Duodenal mucosa (tissue), 2 donors: ENCODE results near the gene EIF1B.

Experiments
- H3K27ac ChIP-seq: one replicate; pipeline ENCODE4 v1.7.0; 2013; ENCODE audit warnings: low read depth, low read length
- H3K27me3 ChIP-seq, 2 donors: one replicate each; pipeline ENCODE4 v1.7.0; 2013; ENCODE audit warnings: low read length in 2 of 2, control low read depth in 1 of 2; ENCODE audit not compliant: insufficient read depth in 2 of 2, control insufficient read depth in 1 of 2
- H3K36me3 ChIP-seq, 2 donors: one replicate each; pipeline ENCODE4 v1.7.0; 2013; ENCODE audit warnings: low read length in 2 of 2, control low read depth in 1 of 2; ENCODE audit not compliant: insufficient read depth in 2 of 2, control insufficient read depth in 1 of 2
- H3K4me1 ChIP-seq, 2 donors: one replicate each; pipeline ENCODE4 v1.7.0; 2013; ENCODE audit warnings: low read length in 2 of 2, control low read depth in 1 of 2; ENCODE audit not compliant: insufficient read depth in 2 of 2, control insufficient read depth in 1 of 2
- H3K4me3 ChIP-seq, 2 donors: one replicate each; pipeline ENCODE4 v1.7.0; 2013; ENCODE audit warnings: low read length in 2 of 2, low read depth in 1 of 2
- H3K9ac ChIP-seq, 2 donors: one replicate each; pipeline ENCODE4 v1.7.0; 2013; ENCODE audit warnings: low read length in 2 of 2, low read depth in 1 of 2
- H3K9me3 ChIP-seq, 2 donors: one replicate each; pipeline ENCODE4 v1.7.0; 2013; ENCODE audit warnings: low read length in 2 of 2, control low read depth in 1 of 2; ENCODE audit not compliant: control insufficient read depth in 1 of 2

The EIF1B gene

GRCh38 chr3:40307176-40307575 lies 2.3 kb upstream of the EIF1B start:
- Histone ChIP-seq H3K9ac (no peak overlapping the region), H3K36me3 (peaks cover 0 to 3% of the 10 kb centered on the region in 2 donors), H3K9me3 (no peaks in the 10 kb centered on the region), H3K27me3 (no peaks in the 10 kb centered on the region), H3K27ac (no peak overlapping the region), H3K4me1 (peaks cover 11 to 22% of the 10 kb centered on the region in 2 donors), H3K4me3 (no peak overlapping the region)

GRCh38 chr3:40308725-40309417 lies 636 bp upstream of the EIF1B start:
- Histone ChIP-seq H3K4me3 (peak overlapping the region; percentile 73 to 76), H3K27ac (peak overlapping the region; percentile 60), H3K36me3 (peaks cover 13 to 16% of the 10 kb centered on the region in 2 donors), H3K9me3 (no peaks in the 10 kb centered on the region), H3K9ac (peak overlapping the region; percentile 69 to 78), H3K27me3 (no peaks in the 10 kb centered on the region), H3K4me1 (peaks cover 11 to 38% of the 10 kb centered on the region in 2 donors)

- Histone ChIP-seq H3K4me3 (peak overlapping the region; percentile 89 to 91), H3K9me3 (no peaks in the 10 kb centered on the region), H3K27me3 (no peaks in the 10 kb centered on the region), H3K27ac (peak overlapping the region; percentile 84), H3K9ac (peak overlapping the region; percentile 60 to 88), H3K36me3 (peaks cover 13 to 16% of the 10 kb centered on the region in 2 donors), H3K4me1 (peaks cover 17 to 47% of the 10 kb centered on the region in 2 donors)
These were observed 603 bp downstream of the EIF1B start for GRCh38 chr3:40309925-40310695.

GRCh38 chr3:40310705-40311104 lies 1.2 kb downstream of the EIF1B start:
- Histone ChIP-seq H3K27me3 (no peaks in the 10 kb centered on the region), H3K9ac (peak overlapping the region; percentile 60 to 88), H3K4me1 (peaks cover 17 to 47% of the 10 kb centered on the region in 2 donors), H3K4me3 (peak overlapping the region; percentile 89 to 91), H3K9me3 (no peaks in the 10 kb centered on the region), H3K36me3 (peaks cover 13 to 16% of the 10 kb centered on the region in 2 donors), H3K27ac (no peak overlapping the region)

GRCh38 chr3:40312661-40313226 lies 3.2 kb downstream of the EIF1B start:
- H3K4me3 ChIP-seq: no peak overlapping the region
- no peak overlapping the region for H3K9ac ChIP-seq
- H3K9me3 ChIP-seq: no peaks in the 10 kb centered on the region
- H3K27me3 ChIP-seq: no peaks in the 10 kb centered on the region
- peaks cover 13 to 16% of the 10 kb centered on the region in 2 donors for H3K36me3 ChIP-seq
- peaks cover 17 to 47% of the 10 kb centered on the region in 2 donors for H3K4me1 ChIP-seq
- no peak overlapping the region for H3K27ac ChIP-seq

GRCh38 chr3:40313975-40314860 lies 4.7 kb downstream of the EIF1B start:
- Histone ChIP-seq H3K27me3 (no peaks in the 10 kb centered on the region), H3K36me3 (peaks cover 13 to 16% of the 10 kb centered on the region in 2 donors), H3K9ac (no peak overlapping the region), H3K4me1 (peaks cover 10 to 39% of the 10 kb centered on the region in 2 donors), H3K4me3 (no peak overlapping the region), H3K9me3 (no peaks in the 10 kb centered on the region), H3K27ac (no peak overlapping the region)

- Histone ChIP-seq H3K27ac (no peak overlapping the region), H3K4me3 (no peak overlapping the region), H3K9me3 (no peaks in the 10 kb centered on the region), H3K9ac (no peak overlapping the region), H3K36me3 (peaks cover 12 to 13% of the 10 kb centered on the region in 2 donors), H3K27me3 (no peaks in the 10 kb centered on the region), H3K4me1 (peaks cover 6 to 24% of the 10 kb centered on the region in 2 donors)
These were observed 7.8 kb downstream of the EIF1B start for GRCh38 chr3:40317061-40317855.

- Histone ChIP-seq H3K4me3 (no peak overlapping the region), H3K4me1 (no peaks in the 10 kb centered on the region), H3K9ac (no peak overlapping the region), H3K9me3 (no peaks in the 10 kb centered on the region), H3K36me3 (no peaks in the 10 kb centered on the region), H3K27ac (no peak overlapping the region), H3K27me3 (peaks cover 0 to 6% of the 10 kb centered on the region in 2 donors)
These were observed 12.3 kb downstream of the EIF1B start for GRCh38 chr3:40321818-40322217.

- Histone ChIP-seq H3K4me1 (no peaks in the 10 kb centered on the region), H3K4me3 (no peak overlapping the region), H3K9ac (no peak overlapping the region), H3K9me3 (no peaks in the 10 kb centered on the region), H3K36me3 (no peaks in the 10 kb centered on the region), H3K27me3 (peaks cover 0 to 6% of the 10 kb centered on the region in 2 donors), H3K27ac (no peak overlapping the region)
These were observed 14.4 kb downstream of the EIF1B start for GRCh38 chr3:40323946-40324345.
